NCI-H146 treated with DMSO at 0.1 percent for 48 hours (cell line): ENCODE results near the gene SNX3.
"Not testable (repeated sequence)": the region's sequence is repeated elsewhere in the genome, so short reads cannot be mapped to it uniquely, and the experiment has no call there.

Source experiments
- DNase-seq: peaks from one replicate; lab custom pipeline; 2025; ENCODE audit not compliant: unreplicated experiment; lab: John Stamatoyannopoulos, UW

SNX3 gene

DNA sequence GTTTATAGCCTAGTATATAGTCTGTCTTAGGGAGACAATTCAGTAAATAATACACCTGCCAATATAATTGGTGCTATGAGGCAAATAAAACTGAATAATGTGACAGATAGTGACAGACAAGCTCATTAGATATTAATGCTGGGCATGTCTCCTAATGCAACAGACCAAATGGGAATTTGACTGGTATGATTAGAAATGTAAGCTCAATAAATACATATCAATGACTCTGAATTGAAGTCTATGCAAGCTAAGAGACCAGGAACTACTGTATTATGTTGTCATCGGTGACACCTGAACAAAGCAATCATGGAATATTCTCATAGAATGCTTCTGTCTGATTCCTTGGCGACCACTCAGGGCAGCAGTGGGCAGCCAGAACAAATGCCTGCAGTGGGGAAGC, 2.5 kb upstream of the SNX3 start:
- no peak for DNase-seq

DNA sequence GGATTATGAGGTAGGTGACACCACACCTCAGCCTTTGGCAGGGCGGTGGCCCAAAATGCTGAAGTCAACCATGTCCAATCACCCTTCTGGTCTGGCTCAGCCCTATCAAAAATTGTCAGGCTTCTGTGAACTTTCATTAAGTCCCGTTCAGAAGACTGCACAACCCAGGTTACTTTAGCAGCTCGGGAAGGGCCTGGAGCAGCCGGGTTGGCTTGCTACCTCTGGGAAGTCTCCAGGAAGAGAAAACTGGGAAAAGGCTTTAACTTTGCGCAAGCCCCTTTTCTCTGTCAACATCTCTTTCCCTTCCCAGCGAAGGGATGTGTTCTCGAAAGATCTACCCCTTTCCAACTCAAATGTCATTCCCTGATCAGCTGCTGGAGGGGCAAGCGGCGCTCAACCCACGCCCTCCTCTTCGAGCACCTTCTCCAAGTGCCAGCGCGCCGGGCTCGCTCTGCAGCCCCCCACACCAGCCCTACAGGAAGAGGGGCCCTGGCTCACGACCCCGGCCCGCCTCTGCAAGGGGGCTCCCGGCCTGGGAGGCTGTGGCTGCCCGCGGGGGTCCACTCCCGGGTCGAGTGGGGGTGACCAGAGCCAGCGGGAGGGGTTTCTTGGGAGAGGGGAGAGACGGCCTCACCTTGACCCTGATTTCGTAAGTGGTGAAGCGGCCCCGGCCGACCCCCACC, 573 bp downstream of the SNX3 start:
- peak; percentile 20 for DNase-seq

- DNase-seq, result no peak
Measured at GRCh38 chr6:108254433-108255410, 6.1 kb downstream of the SNX3 start.

DNA sequence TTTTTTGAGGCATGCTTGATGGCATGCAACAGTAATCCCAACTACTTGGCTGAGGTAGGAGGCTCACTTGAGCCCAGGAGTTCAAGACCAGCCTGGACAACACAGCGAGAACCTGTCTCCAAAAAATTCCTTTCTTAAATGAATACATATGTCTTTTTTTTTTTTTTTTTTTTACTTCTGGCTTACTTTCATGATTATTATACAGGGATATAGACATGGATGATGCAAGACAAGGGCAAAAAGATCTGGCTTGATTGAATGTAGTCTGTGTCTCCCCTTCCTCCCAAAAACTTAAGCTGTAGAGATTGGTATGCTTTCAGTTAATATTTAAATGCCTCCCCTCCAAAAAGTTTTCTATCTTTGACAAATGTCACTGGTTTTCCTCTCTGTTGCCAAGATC, 7.6 kb downstream of the SNX3 start:
- DNase-seq, result no peak

DNA sequence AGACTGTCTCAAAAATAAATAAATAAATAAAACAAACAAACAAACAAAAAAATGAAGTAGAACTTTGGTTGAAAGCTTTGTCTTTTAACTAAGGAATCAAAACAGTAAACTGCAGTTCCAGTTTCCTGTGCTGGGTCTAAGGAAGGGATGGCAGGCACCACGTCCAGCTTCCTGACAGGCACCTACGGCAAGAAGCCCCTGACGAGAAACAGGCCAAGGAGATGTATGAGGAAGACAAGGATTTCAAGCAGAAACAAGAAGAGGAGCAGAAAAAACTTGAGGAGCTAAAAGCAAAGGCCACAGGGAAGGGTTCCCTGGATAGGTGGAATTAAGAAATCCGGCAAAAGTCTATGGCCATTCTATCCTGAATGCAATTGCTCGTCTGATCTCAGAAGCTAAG, 8.8 kb downstream of the SNX3 start:
- DNase-seq, result no peak

DNA sequence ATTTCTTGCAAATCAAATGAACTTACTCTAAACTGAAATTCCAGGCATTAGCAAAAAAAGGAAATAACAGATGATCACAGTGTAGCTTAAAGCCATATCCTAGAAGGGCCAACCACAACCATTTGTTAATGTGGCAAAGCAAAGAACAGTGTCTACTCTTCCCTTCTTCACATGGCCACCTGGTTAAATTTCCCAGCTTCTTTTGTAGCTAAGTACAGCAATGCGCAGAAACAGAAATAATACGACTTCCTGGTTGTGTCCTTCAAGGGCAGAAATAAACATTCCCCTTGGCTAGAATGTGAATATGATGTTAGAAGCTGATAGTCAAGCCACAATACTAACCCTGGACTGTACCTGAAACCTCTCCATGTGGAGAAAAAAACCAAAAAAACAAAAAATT, 9.6 kb downstream of the SNX3 start:
- DNase-seq, result no peak

DNA sequence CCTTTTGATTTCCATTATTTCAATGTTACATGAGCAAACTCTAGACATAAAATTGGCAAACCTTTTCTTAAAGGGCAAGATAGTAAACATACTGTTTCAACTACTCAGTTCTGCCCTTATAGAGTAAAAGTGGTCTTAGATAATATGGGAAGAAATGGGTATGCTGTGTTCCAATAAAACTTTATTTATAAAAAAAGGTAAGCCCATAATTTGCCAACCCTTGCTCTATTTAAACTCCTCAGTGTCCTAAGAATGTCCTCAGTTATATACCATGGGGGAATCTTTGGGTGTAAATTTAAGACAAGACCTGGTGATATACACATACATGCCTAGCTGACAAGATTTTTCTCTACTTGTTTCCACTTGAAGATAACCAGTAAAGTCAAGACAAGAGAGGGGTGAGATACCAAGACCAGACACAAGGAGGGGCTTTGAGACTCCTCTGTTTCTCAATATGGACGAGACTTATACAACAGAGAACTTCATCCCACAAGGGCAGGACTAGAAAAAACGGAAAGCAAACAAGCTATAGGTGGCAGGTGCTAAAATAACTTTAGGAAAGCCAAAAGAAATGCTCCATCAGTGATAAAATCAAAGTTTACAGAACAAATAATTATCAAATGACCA, 10.5 kb downstream of the SNX3 start:
- no peak for DNase-seq

DNA sequence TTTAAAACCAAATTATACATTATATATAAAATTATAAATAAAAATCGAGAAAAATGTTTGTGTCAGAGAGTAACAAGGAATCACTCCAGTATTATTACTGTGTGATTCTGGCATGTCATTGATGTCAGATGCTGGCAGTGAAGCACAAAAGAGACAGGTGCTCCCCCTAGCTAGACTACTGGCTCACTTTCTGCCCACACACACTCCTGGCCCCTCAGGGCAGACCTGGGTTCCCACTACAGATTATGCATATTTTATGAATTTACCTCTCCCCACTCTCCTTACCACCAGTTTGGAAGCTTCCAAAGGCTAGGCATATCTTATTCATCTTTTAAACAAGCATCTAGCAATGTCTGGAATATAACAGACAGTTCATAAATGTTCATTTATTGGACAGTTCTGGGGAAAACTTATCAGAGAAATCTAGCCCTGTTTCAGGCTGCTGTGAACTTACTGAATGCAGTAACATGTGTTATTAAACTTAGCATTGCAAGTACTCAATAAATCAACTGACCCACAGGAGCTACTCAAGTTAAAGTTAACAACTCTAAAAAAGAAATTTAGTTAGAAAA, 12.8 kb downstream of the SNX3 start:
- DNase-seq, result no peak

GRCh38 chr6:108245095-108245494, 15.7 kb downstream of the SNX3 start:
- DNase-seq, result not testable (repeated sequence)

DNA sequence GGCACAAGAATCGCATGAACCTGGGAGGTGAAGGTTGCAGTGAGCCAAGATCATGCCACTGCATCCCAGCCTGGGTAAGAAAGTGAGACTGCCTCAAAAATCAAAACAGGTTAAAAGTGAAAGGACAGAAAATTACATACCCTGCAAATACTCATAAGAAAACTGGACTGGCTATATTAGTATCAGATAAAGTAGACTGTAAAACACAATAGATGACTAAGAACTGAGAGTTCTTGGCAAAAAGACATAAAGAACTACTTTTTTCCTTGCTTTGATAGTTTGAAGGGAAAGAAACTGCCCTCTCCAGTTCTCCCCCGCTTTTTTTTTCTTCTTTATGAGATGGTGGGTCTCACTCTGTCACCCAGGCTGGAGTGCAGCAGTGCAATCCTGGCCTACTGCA, 17.0 kb downstream of the SNX3 start:
- DNase-seq, result no peak

GRCh38 chr6:108242721-108243120, 18.1 kb downstream of the SNX3 start:
- DNase-seq, result no peak

DNA sequence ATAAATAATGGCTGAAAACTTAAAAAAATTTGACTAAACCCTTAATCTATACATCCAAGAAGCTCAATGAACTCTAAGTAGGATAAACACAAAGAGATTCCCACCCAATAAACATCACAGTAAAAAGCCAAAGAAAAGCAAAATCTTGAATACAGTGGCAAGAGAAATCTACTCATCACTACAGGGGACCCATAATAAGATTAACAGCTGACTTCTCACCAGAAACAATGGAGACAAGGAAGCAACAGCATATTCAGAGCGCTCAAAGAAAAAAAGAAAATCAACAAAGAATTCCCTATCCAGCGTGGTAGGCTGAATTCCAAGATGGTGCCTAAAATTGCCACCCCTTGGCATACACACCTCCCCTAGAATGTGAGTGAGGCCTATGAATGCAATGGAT, 18.6 kb downstream of the SNX3 start:
- no peak for DNase-seq

GRCh38 chr6:108238322-108238721, 22.5 kb downstream of the SNX3 start:
- no peak for DNase-seq

DNA sequence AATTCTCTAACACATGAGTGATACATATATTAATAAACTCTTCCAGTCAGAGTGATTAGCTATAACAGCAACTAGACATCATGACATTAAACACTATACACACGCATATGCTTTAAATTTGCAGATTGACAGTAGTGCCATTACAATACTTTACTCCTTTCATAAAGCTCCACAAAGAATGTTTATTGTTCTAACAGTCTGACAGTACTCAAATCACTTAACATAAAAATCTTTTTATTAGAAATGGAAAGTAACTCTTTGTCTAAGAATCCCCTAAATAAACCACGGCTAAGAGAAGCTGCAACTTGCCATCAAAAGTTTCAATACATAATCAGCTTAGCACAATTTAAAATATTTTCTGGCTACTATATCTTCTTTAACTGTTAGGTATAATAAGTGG, 24.0 kb downstream of the SNX3 start:
- no peak for DNase-seq

DNA sequence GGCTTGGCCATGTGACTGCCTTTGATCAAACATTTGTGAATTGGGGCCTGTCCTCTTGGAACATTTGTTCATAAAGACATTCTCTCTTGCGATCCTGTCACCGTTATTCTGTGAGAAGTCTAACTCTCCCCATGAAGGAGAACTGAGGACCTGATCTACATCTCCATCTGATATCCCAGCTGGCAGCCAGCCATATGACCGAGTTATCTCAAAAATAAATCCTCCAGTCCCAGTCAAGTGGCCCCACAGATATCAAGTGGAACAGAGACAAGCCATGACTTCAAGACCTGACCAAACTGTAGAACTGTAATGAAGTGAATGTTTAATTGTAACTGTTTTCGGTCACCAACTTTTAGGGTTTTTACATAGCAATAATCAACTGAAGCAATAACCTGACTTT, 25.7 kb downstream of the SNX3 start:
- no peak for DNase-seq

- DNase-seq, result no peak
Measured at GRCh38 chr6:108228416-108228815, 32.4 kb downstream of the SNX3 start.

- DNase-seq, result no peak
Measured at GRCh38 chr6:108227290-108227689, 33.5 kb downstream of the SNX3 start.

DNA sequence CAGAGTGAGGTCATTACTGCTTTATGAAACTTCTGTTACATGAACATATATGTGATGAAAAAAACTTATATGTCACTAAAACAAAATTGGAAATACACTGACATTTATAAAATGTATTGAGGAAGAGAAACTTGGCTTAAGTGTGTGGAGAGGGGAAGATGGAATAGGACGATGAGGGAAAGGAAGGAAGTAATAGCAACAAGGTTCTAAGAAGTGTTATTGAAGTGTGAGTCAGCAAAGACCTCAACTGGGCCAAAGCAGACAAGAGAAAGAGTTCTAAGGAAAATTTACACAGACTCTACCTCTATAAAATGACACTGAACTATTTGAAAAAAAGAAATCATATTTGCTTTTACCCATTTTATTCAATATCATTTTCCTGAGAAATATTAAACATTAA, 38.3 kb downstream of the SNX3 start:
- DNase-seq, result no peak

- DNase-seq, result no peak
Measured at GRCh38 chr6:108222064-108222463, 38.8 kb downstream of the SNX3 start.

DNA sequence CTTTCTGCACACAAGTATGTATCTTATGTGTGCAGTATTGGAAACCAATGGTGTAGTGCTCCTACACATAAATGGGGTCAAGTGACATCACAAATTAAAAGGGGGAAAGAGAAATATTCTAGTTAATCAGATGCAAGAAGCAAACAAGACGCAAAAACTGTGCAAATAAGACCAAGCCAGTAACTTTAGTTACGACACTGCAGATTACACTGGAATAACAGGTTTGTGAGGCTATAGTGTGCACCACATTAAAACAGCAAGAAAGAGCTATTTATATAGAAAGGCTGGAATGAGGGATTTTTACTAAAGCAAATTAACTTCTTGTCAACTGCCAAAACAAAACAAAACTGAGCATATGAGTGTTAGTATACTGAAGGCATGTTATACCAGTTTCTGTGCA, 49.2 kb downstream of the SNX3 start:
- no peak for DNase-seq

DNA sequence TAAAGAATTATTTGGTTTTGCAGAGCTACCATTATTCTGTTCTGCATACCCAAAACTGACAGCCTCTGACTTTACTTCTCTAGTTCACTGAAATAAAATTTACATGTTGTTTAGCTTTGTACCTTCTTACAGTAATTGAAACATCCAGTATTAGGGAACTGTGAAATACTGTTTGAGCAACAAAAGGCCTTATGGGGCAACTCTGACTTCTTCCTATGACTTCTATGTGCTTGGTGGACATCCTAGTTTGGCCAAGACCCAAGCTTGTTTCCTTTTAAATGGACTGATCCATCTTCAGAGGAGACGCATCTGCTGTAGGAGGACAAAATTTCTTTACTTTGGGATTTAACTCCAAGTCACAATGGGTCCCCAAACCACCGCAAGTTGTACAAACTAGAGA, 50.3 kb downstream of the SNX3 start:
- no peak for DNase-seq

- DNase-seq, result no peak
Measured at GRCh38 chr6:108209738-108210137, 51.1 kb downstream of the SNX3 start.
